Stimulated activated CD4-positive, alpha-beta T cell treated with anti-CD3 and anti-CD28 coated beads, Interleukin-1b, Interleukin-23, amount 100 ng/mL, for 1 hour (primary cell): Measurements from ENCODE around the gene SYT2.

Source experiments
- DNase-seq, 2 donors: peaks; one replicate each; pipeline ENCODE4 v3.0.0-alpha.2; 2020; ENCODE audit warnings: low read depth in 2 of 2

The SYT2 gene

DNA sequence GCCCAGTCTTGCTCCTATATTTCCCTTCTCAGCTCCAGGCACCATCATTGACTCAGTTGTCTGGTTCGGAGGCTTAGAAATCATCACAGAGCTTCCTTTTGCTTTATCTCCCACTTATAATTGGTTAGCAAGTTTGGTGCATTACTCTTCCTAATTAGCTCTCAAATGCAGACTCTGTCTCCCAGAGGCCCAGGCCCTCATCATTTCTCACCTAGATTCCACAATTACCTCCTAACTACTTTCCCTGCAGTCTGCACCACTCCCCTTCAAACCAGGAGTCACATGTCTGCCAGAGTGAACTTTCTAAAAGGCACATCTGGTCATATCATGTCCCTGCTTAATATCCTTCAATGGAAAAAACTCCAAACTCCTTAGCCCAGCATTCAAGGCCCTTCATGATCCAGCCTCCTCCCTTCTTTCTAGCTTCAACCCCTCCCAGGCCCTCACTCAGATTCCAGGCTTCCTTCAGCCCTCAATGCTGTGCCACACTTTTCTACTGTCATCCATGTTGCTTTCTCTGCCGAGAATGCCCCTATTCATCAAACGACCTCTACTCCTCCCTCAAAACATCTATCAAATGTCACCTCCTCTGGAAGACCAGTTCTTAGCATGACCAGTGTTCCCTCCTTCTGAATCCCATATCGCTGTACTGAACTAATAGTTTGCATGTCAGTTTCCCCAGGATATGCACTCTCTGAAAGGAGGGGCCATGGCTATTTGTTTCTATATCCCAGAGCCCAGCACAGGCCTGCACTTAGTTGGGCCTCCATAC lies 30.7 kb downstream of the SYT2 start:
- DNase-seq = no peak

DNA sequence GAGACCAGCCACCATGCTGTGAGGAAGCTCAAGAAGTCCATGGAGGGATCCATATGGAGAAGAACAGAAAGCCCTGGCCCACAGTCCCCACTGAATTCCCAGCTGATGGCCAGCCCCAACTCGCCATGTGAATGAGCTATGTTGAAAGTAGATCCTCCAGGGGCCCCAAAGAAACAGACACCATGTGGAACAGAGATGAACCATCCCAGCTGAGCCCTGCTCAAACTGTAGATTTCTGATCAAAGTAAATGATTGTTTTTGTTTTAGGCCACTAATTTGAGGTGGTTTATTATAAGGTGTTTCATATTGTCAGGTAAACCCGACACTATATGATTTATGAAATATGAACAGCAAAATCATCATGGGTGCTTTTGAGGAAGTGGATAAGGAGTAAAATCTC lies 32.8 kb downstream of the SYT2 start:
- DNase-seq = no peak

DNA sequence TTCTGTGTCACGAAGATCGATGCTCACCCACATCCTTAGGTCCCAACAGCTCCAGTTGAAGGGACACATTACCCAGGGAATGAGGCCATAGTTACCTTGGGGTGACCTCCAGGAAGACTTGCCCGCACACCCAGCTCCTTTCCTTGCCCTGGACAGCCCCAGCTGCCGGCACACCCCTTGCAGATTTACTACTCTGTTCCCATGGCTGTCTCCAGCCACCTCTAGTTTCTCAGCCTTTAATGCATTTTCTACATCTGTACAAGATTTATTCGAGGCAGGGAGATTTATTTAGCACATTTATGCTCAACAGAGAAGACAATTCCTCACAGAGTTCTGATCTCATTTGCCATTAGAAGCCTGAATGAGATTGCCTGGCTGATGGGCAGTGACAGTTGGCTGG lies 36.7 kb downstream of the SYT2 start:
- no peak for DNase-seq

DNA sequence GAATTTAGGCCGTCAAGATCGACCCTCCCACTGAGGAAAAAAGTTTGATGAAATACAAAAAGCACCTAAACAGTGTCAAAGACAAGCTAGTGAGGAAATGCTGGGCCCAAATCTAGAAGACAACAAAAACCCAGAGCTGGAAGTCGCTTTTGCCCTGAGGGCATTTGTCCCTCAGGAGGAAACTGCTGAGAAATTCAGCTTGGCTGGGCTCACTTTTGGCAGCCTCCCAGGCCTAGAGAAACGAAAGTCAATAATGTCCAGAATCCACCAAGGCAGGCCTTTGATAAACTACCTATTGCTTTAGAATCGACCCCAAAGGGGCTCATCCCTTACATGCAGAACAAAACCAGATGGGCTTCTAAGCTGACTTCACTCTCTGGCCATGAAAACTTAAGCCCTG lies 38.9 kb downstream of the SYT2 start:
- DNase-seq = no peak

DNA sequence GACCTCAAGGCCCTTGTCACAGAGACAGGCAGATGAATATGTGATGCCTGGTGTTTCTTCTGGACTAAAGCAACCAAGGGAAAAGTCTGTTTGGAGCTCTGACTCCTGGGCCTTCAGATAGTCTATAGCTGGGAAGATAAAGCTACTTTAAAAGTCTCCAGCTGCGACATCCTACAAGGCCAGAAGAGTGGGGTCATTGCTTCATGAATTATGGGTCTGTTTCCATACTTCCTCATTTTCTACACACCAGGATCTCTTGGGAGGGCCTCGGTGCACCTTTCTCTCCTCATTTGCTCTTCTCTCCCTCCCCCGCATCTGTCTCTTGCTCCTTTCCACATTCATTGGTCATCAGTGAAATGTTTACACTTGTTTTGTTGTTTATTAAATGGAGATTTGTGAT lies 44.8 kb downstream of the SYT2 start:
- DNase-seq = no peak

DNA sequence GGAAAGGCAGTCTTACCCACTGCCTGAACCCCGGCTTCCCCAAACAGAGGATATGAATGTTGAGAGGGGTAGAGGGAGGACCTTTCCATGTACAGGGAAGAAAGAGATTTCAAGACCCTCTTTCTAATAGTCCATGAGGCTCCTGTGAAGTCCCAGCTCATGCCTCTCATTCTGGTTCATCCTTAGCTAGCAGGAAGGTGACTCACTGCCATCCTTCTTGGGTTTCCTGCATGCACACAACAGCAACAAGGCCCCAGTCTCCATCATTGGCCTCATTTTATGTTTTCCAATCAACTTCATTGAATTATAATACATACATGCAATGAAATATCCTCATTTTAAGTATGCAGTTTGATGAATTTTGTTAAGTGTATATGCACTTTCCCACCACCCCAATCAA lies 46.2 kb downstream of the SYT2 start:
- DNase-seq = no peak

DNA sequence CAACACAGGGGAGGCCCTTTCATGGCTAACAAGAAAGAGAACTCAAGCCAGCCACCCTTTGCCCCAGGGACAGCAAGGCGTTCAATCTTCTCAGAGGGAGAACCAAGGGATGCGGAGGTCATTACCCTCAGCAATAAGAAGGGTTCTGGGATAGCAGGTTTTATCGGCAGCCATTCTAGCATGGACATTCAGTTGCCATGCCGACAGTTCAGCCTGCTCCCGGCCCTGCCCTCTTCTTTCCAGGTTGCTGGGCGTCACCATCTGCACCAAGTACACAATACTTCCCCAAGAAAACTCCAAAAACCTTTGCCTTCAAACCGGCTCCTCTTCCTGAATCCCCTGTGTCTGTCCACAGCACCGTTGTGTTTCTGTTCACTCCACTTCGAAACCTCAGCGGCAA lies 47.1 kb downstream of the SYT2 start:
- no peak for DNase-seq

DNA sequence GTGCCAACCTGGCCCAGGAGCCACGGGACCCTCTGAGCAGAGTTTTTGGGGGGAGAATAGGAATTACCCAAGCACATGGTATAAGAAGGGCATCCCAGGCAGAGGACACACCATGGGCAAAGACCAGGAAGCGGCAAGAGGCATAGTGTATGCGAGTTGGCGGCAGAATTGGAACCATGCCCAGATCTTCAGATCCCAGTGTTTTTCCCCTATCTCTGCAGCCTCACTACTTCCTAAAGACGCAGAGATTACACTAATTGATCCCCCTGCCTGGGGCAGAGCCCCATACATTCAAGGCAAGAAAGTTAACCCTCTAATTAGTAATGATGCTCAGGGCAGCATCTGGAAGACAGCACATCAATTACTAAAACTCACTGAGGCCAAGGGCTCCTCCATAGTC lies 48.2 kb downstream of the SYT2 start:
- no peak for DNase-seq

DNA sequence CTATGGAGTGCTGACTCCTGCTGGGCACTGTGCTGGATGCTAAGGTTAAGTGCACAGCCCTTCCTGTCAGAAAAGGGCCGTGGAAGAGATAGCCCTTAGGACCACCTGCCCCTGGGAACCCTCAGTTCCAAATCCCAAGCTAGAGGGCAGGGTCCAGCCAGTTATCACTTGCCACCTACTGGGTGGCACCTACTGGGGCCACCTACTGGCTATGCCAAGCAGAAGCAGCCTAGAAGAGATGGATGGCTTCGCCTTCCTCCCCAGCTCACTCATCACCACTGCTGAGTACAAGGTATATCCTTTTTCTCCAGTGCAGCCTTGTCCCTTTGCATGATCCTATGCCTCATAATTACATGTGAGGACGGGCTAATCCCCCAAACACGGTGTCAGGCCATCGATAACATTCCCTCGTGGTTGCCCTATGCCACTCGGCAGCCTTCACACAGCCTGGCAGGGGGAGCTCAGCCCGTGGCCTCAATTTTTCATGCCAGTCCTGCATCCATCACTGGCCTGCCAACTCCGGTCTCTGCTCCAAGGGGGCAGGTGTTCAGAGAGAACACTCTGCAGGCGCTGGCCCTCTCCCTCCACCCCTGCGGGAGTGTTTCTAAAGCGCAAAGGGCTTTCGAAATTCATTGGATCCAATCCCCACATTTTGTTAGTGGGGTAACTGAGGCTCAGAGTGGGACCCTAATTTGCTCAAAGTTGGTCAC lies 49.0 kb downstream of the SYT2 start:
- DNase-seq = no peak

DNA sequence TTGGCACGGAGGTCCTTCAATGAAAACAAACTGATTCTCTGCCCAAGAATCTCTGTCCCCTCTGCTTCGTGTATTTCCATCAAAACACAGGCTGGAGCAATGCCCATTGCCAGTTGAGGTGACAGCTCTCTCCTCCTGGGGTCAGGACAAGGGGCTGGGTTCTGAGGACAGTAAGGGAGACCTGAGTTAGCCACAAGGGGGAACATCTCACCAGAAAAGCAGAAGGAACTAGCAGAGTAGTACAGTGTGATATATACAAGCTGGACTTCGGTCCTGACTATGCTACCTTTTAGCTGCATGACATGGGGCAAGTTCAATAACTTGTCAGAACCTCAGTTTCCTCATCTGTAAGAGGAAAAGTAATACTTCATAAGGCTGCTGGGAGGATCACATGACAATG lies 50.3 kb downstream of the SYT2 start:
- no peak for DNase-seq

DNA sequence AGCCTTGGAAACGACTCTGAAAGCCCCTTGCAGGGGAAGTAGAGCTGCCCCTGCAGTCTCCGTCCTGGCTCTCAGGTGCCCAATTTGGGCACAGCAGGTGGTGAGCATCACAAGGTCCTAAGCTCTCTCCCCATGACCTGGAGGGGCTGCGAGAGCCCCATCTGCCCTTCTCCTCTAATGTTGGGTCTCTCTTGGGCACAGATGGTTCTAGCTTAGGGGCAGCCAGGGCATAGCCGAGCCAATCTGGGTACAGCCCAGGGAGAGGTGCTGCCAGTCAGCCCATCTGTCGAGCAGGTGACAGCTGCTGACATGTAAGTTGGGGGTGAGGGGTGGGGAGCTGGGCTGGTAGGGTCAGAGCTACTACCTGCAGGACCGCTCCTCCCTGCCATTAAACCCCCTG lies 50.7 kb downstream of the SYT2 start:
- DNase-seq = no peak

DNA sequence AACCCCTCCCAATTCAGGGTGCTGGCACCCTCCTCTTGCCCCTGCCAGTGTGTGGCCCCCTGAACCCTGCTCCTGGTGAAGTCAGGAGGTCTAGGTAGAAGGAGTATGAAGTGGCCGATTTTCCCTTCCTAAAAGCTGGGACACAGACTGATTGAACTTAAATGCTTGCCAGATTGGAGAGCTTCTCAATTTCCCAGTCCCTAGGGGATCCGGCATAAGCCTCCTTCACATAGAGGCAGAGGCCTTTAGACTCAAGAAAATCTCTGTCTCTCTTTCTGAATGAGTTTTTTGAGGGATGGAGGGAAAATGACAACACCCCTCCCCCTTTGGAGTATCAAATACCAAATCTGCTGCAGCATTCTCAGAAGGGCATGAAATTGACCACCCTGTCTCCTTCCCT lies 51.5 kb downstream of the SYT2 start:
- no peak for DNase-seq

DNA sequence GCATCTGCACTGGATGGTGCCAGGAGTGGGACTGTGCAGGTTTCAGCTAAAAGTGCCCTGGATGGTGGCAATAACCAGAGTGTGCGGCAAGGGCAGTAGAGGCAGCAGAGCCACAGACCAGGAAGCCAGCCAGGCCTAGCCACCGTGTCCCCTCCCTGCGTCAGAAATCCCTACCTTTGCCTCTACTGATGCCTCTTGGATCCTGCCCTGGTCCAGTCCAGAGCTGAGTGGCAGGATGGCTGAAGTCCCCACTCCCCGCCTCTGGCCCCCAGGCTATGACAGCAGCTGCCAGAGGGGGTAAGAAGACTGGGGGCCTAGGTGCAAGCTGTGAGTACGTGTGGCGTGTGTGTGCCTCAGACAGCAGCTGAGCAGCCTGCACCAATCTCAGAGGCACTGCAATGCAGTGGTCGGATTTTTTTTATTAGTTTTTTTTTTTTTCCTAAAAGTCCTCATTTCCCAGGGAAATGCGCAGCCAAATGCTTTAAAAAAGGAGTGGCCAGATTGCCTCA lies 51.9 kb downstream of the SYT2 start:
- DNase-seq = no peak

DNA sequence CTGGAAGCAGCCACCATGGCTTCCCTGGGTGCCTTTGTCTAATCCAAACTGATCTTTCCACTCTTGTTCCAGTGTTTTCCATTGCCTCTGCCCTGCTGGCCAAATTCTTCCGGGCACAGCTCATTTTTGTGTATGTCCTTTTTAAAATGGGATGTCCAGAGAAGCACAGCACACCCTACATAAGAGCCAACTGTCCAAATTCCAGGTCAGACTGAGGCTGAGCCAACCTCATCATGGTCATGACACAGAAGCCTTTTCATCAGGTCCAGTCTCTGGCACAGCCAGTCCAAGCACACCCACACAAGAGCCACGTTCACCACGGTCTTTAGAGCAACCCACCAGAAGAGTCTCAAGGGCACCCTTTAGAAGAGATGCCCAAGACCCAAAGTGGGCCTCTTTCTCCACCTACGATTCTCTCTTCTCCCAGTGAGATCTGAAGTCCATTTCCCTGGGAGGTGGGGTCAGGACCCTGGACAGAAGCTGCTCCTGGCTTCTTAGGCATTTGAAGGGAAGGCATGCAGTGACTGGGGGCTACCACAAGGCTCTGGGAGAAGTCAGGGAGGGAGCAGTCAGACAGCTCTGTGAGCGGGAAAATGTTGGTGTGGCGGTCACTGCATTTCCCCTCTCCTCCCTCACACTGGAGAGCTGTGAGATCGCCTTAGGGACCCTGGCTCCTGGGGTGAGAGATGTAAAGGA lies 53.2 kb downstream of the SYT2 start:
- DNase-seq = no peak

DNA sequence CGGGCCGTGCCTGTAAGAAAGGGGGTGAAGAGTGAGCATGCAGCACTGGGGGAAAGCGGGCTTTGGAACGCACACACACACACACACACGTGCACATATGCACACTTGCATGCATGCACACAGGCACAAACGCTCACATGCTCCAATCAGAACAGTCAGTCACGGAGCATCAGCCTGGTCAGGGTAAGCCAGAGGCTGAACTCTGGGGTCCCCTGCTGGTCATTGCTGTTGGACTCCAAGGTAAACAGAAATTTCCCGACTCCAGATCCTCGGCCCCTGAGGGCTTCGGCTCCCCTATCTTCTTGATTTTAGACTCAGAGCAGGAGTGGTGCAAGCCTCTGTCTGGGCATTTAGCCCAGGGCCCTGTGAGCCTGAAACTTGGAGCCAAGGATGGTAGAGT lies 54.2 kb downstream of the SYT2 start:
- no peak for DNase-seq

DNA sequence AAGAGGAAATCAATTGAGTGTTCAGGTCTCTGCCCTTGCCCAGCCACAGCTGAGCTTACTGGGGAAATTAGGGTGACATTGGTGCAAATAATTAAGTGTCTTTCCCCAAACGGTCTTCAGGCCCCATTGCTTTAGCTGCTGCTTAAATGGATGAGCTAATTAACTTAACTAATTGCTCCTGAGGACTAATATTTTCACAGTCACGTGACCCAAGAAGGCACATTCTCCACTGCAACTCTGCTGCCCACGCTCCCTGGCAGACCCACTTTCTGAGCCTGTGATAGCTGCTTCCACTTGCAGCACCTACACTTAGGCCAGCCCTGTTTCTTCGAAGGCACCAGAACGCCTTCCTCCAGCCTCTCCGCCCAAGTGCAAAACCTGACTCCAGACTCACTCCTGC lies 56.2 kb downstream of the SYT2 start:
- no peak for DNase-seq

DNA sequence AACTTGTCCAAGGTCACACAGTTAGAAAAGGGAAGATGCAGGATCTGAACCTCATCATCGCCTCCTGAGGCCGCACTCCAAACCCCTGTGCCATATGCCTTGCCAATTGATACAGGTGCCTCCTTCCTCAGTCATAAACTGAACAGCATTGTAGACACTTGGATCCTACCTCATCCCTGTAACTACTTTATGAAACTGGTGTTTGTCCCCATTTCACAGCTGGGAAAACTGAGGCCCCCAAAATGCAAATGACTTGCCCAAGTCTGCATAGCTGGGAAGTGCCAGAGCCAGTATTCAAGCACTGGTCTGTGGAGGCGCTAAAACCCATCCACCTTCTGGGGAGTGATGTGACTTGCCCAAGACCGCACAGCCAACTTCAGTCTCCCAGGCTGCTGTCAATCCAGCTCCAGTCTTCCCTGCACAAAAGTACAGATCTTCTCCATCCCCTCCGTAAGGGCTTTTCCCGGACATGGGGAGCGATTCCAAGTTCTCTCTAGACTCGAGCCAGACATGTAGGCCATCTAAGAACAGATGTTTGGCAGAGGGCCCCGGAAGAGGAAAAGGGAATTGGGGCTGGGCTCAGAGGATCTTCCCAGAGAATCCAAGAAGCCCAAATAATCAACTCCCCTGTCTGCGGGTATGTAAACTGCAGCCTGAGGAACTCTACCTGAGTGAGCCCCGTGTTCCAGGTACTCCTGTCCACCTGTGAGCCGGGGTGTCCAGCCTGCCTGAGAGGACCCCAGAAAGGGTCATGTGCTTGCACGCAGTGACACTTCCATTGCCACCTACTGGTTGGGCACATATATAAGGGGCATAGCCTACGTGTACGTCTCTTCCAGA lies 60.5 kb downstream of the SYT2 start:
- DNase-seq = no peak

DNA sequence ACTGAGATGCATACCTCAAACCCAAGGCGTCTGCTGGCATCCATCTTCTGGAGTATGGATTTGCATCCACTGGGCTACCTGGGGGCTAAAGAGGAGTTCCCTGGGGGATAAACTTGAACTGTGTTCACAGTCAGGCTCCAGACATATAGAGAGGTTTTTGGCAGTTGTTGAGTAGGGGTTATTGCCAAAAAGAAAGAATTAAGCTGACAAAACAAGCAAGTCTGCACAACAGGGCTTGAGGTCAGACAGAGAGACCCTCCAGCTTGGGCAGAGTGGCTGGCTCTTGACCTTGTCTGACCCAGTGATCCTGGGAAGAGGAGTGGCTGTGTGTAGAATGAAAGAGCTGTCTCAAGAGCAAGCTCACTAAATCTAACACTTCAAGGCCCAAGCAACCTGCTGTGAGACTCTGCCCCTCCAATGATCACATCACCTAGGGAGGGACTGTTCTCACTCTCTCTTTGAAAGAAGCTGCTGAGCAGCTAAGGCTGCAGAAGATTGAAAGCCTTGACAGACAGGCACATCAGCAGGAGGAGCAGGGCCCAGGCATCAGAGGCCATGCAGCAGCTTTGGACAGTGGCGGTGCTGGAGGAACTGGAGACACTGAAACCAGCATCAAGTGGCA lies 61.5 kb downstream of the SYT2 start:
- DNase-seq = no peak

DNA sequence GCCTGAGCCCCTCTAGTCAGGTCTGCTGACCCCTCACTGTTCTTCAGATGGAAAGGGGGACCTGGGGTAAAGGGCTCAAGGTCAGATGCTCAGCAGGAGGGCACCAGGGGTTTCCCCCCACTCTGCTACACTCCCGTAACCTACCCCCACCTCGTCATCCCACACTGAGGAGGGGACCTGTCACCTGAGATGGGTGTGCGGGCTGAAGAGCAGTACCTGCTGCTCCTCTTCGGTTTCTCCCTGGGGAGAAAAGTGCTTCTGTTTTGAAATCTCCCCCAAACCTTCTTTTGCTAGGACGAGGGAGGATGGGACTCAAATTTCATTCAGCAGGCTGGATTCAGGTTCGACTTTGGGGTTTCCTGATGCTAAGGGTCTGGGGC lies 65.2 kb downstream of the SYT2 start:
- no peak for DNase-seq

DNA sequence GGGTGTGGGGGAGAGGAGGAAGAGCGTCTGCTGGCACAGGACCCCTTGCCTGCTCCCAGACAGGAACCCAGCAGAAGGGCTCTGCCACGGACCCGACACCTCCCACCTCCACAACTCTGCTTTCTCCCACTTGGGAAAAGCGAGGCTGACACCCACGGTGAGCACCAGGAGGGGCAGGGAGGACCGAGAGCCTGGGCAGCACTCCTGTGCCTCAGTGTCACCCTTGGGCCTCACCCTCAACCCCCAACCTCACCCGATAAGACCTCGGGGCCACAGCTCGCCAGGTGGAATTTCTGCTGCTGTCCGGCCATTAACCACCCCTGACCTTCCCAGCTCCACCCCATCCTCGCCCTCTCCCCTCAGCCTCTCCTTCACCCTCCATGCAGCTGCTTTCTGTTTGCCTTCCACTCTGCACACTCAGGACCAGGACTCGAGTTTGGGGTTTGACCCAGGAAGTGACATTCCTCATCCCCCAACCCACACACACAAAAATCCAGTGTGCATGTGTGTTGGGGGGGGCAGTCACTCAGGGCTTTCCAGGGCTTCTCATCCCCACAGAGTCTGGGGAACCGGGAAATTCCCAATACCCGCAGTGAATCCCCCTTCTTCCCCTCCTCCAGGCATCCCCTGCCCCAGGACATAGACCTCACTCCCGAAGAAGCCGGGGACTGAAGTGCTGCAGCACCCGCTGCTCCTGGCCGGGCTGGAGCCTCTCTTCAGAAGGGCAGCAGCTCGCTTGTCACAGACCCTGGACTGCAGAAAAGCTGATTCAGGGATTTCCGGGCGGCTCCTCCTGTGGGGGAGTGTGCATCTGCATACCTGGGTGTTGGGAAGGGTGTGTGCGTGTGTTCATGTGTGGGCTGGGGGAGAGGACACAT lies 65.8 kb downstream of the SYT2 start:
- no peak for DNase-seq
